K562 (cell line): Measurements from ENCODE around the gene B4GALNT4. TPM values are rescaled to one million over a fixed set of nuclear protein-coding genes. Genes with fewer than 3 reads are reported as not detected.

ENCODE experiments used
- ATF7 ChIP-seq: fragments of 450-650 bp; IDR thresholded peaks from 2 replicates; pipeline ENCODE4 v1.7.1; 2014; ENCODE audit warnings: mild to moderate bottlenecking, moderate library complexity
- ELF2 ChIP-seq: fragments of 250-450 bp; sonication (Bioruptor Pico); IDR thresholded peaks from 2 replicates; pipeline ENCODE4 v1.5.0; 2021; ENCODE audit warnings: mild to moderate bottlenecking
- FOXJ3 ChIP-seq: sonication (generic); formaldehyde crosslinking; IDR thresholded peaks from 2 replicates; pipeline ENCODE4 v1.4.0; 2020; ENCODE audit warnings: mild to moderate bottlenecking, missing genetic modification reagents
- GABPA ChIP-seq: fragments of 200-800 bp; sonication (Bioruptor generic); conservative IDR thresholded peaks from 2 replicates; pipeline ENCODE4 v1.6.1; 2016; ENCODE audit warnings: low read depth, missing genetic modification characterization, missing compliant biosample characterization
- HDAC2 ChIP-seq: fragments of 450-650 bp; IDR thresholded peaks from 2 replicates; pipeline ENCODE4 v1.6.1; 2016; ENCODE audit warnings: mild to moderate bottlenecking
- HNRNPLL ChIP-seq: fragments of 200-400 bp; formaldehyde crosslinking; IDR thresholded peaks from 2 replicates; pipeline ENCODE4 v1.6.1; 2017; ENCODE audit warnings: low read length, low read depth, mild to moderate bottlenecking; ENCODE audit not compliant: poor library complexity, severe bottlenecking
- JUND ChIP-seq, 2 experiments: IDR thresholded peaks; 2 replicates in 1 of 2; 3 replicates in 1 of 2; pipeline ENCODE4 v1.6.1; 2011; ENCODE audit warnings: borderline replicate concordance in 2 of 2, low read depth in 2 of 2, low read length in 2 of 2, improper control_type of control experiment in 1 of 2, missing biosample characterization in 1 of 2, missing genetic modification characterization in 1 of 2, missing genetic modification reagents in 1 of 2
- NFRKB ChIP-seq: fragments of 450-650 bp; IDR thresholded peaks from 2 replicates; pipeline ENCODE4 v1.6.1; 2016; ENCODE audit warnings: low read depth
- POLR2A ChIP-seq: fragments of 450-650 bp; conservative IDR thresholded peaks from 2 replicates; pipeline ENCODE4 v1.6.1; 2016
- RUNX1 ChIP-seq: sonication (generic); IDR thresholded peaks from 2 replicates; pipeline ENCODE4 v1.6.1; 2016; ENCODE audit warnings: antibody characterized with exemption, low read depth
- SOX6 ChIP-seq: fragments of 450-650 bp; IDR thresholded peaks from 2 replicates; pipeline ENCODE4 v1.6.1; 2014; ENCODE audit warnings: mild to moderate bottlenecking
- SUPT5H ChIP-seq: fragments of 450-650 bp; IDR thresholded peaks from 2 replicates; pipeline ENCODE4 v1.6.1; 2016
- USF1 ChIP-seq: sonication (generic); formaldehyde crosslinking; IDR thresholded peaks from 2 replicates; pipeline ENCODE4 v1.9.0; 2022; ENCODE audit warnings: mild to moderate bottlenecking, missing genetic modification reagents
- ZBTB40 ChIP-seq, 2 experiments: fragments of 450-650 bp in 1 of 2; sonication (generic) in 1 of 2; formaldehyde crosslinking in 1 of 2; IDR thresholded peaks; 2 replicates each; pipeline versions ENCODE4 v1.7.1 to v1.9.0; 2016 to 2022; ENCODE audit warnings: inconsistent platforms in 1 of 2, mild to moderate bottlenecking in 1 of 2, missing genetic modification reagents in 1 of 2
- ZFX ChIP-seq: sonication (generic); formaldehyde crosslinking; IDR thresholded peaks from 2 replicates; pipeline ENCODE4 v1.8.0; 2022; ENCODE audit warnings: mild to moderate bottlenecking, missing genetic modification reagents, moderate library complexity
- ZNF134 ChIP-seq: fragments of 250-450 bp; sonication (Bioruptor Pico); conservative IDR thresholded peaks from 2 replicates; pipeline ENCODE4 v1.4.0; 2020
- ZNF354B ChIP-seq: fragments of 250-450 bp; sonication (Bioruptor Pico); IDR thresholded peaks from 2 replicates; pipeline ENCODE4 v1.4.0; 2020
- ZNF449 ChIP-seq: fragments of 250-450 bp; sonication (Bioruptor Pico); IDR thresholded peaks from 2 replicates; pipeline ENCODE4 v1.8.0; 2022; ENCODE audit warnings: moderate library complexity, mild to moderate bottlenecking, inconsistent platforms
- polyA plus RNA-seq, 8 experiments: library from polyadenylated mRNA; depleted of rRNA in 4 of 8; stranded (reverse) in 5 of 8; unstranded in 3 of 8; fragments of >200 nt; fragmentation: Nextera tagmentation in 2 of 8; fragmentation: Illumina TruSeq in 1 of 8; extraction: Ambion mirVana in 2 of 8; extraction: Trizol in 1 of 8; gene quantifications; 2 replicates each; pipeline versions ENCODE4 v1.2.1 to v1.2.3, GENCODE V29; 2011 to 2014; ENCODE audit warnings: inconsistent platforms in 1 of 8, missing spikeins in 1 of 8
- total RNA-seq, 7 experiments: library from RNA; depleted of rRNA in 6 of 7; stranded (reverse); fragments of >200 nt in 6 of 7; fragmentation: Illumina TruSeq in 2 of 7; extraction: Trizol in 2 of 7; gene quantifications; 2 replicates each; pipeline versions ENCODE4 v1.2.1 to v1.2.3, GENCODE V29; 2011 to 2021; ENCODE audit warnings: low replicate concordance in 1 of 7

The B4GALNT4 gene
- total and polyA plus RNA-seq, 9 of the 15 experiments (the other 6 are each of a cell fraction or from before 2014, with no cell fraction given) = 0.20 to 37.1 (median 10.8) TPM; not detected in 1

- peak; percentile 55; the same call in 1 of the 2 replicates for TF ChIP-seq ZBTB40 (IDR thresholded peaks at IDR 0.05)
- no peak for TF ChIP-seq ZBTB40 (CRISPR knock-in tag; IDR thresholded peaks at IDR 0.05)
- TF ChIP-seq SUPT5H = peak; percentile 46; the same call in 1 of the 2 replicates
- TF ChIP-seq USF1 (CRISPR knock-in tag) = peak; percentile 66
- 0 out of 2 replicates have a peak, but pooled peaks have one; percentile 45 for TF ChIP-seq ELF2 (CRISPR knock-in tag)
- peak; percentile 45; the same call in 1 of the 2 replicates for TF ChIP-seq HDAC2
- peak; percentile 37; the same call in 1 of the 2 replicates for TF ChIP-seq ZNF449
- no peak for TF ChIP-seq FOXJ3
- peak; percentile 34 for TF ChIP-seq JUND (IDR thresholded peaks at IDR 0.05; ENCODE audit: borderline replicate concordance, low read depth, low read length)
- TF ChIP-seq JUND (tag; IDR thresholded peaks at IDR 0.05; ENCODE audit: borderline replicate concordance, low read depth, low read length) = peak; percentile 50; the same call in 1 of the 3 replicates
- TF ChIP-seq GABPA (tag) = peak; percentile 61
- peak; percentile 14; the same call in 1 of the 2 replicates for TF ChIP-seq ZNF134 (CRISPR knock-in tag)
- peak; percentile 57 for TF ChIP-seq POLR2A
- peak; percentile 58 for TF ChIP-seq ATF7
- no peak for TF ChIP-seq HNRNPLL
- TF ChIP-seq NFRKB = peak; percentile 47; the same call in 1 of the 2 replicates
- no peak for TF ChIP-seq RUNX1
- peak; percentile 35 for TF ChIP-seq ZFX (CRISPR knock-in tag)
- 0 out of 2 replicates have a peak, but pooled peaks have one; percentile 40 for TF ChIP-seq ZNF354B (CRISPR knock-in tag)
- TF ChIP-seq SOX6 = peak; percentile 45; the same call in 1 of the 2 replicates
Observed at GRCh38 chr11:350723-351255, 18.5 kb upstream of the B4GALNT4 start (continued).
